Skin of body (tissue), 2 donors: Measurements from ENCODE around the gene ATP8B3. TPM values are rescaled to one million over a fixed set of nuclear protein-coding genes. Genes with fewer than 3 reads are reported as not detected.

Experiments
- DNase-seq: peaks from one replicate; lab custom pipeline; 2025; lab: John Stamatoyannopoulos, UW
- total RNA-seq: library from RNA; depleted of rRNA; stranded (reverse); fragments of >200 nt; gene quantifications from one replicate; pipeline ENCODE4 v1.2.3, GENCODE V29; 2014

ATP8B3 gene
- total RNA-seq, 1 donor from 2014 or later: 0.99 TPM

GRCh38 chr19:1816530-1817298 is 4.6 kb upstream of the ATP8B3 start:
- DNase-seq: no peak

- DNase-seq: no peak
Observed at GRCh38 chr19:1815605-1816529, 3.8 kb upstream of the ATP8B3 start.

GRCh38 chr19:1814833-1815604 is 2.9 kb upstream of the ATP8B3 start:
- DNase-seq: no peak

- DNase-seq: no peak
Observed at GRCh38 chr19:1814391-1814790, 2.3 kb upstream of the ATP8B3 start.

GRCh38 chr19:1813192-1814182 is 1.4 kb upstream of the ATP8B3 start:
- DNase-seq: no peak

GRCh38 chr19:1812426-1813191 is 533 bp upstream of the ATP8B3 start:
- DNase-seq: peak; percentile 71

- DNase-seq: no peak
Observed at GRCh38 chr19:1811472-1811894, 593 bp downstream of the ATP8B3 start.

- no peak for DNase-seq
Observed at GRCh38 chr19:1810439-1811160, 1.5 kb downstream of the ATP8B3 start.

- DNase-seq: no peak
Observed at GRCh38 chr19:1809678-1810077, 2.4 kb downstream of the ATP8B3 start.

- no peak for DNase-seq
Observed at GRCh38 chr19:1808395-1808731, 3.7 kb downstream of the ATP8B3 start.

- DNase-seq: no peak
Observed at GRCh38 chr19:1807695-1808394, 4.2 kb downstream of the ATP8B3 start.

GRCh38 chr19:1807030-1807694 is 4.9 kb downstream of the ATP8B3 start:
- DNase-seq: no peak

- DNase-seq: no peak
Observed at GRCh38 chr19:1806184-1807029, 5.7 kb downstream of the ATP8B3 start.

GRCh38 chr19:1805401-1806183 is 6.5 kb downstream of the ATP8B3 start:
- no peak for DNase-seq

GRCh38 chr19:1804858-1805257 is 7.2 kb downstream of the ATP8B3 start:
- no peak for DNase-seq

- DNase-seq: no peak
Observed at GRCh38 chr19:1799695-1800342, 12.3 kb downstream of the ATP8B3 start.
